Osteocyte (in vitro differentiated cells): Measurements from ENCODE around the gene SAP30. TPM values are rescaled to one million over a fixed set of nuclear protein-coding genes. Genes with fewer than 3 reads are reported as not detected.

Source experiments
- DNase-seq: peaks from one replicate; pipeline ENCODE4 v3.0.0; 2021; ENCODE audit warnings: mixed read lengths; ENCODE audit not compliant: unreplicated experiment; ENCODE audit errors: extremely low spot score
- H3K27ac Mint-ChIP-seq: one replicate; pipeline ENCODE4 v1.8.0; 2021; ENCODE audit warnings: mild to moderate bottlenecking, mixed read lengths; ENCODE audit not compliant: unreplicated experiment
- H3K27me3 Mint-ChIP-seq: one replicate; pipeline ENCODE4 v1.8.0; 2021; ENCODE audit warnings: mixed read lengths; ENCODE audit not compliant: unreplicated experiment
- H3K36me3 Mint-ChIP-seq: one replicate; pipeline ENCODE4 v1.8.0; 2021; ENCODE audit warnings: mixed read lengths; ENCODE audit not compliant: unreplicated experiment
- H3K4me1 Mint-ChIP-seq: one replicate; pipeline ENCODE4 v1.8.0; 2021; ENCODE audit warnings: mixed read lengths; ENCODE audit not compliant: unreplicated experiment
- H3K4me3 Mint-ChIP-seq: one replicate; pipeline ENCODE4 v1.8.0; 2021; ENCODE audit warnings: mild to moderate bottlenecking, moderate library complexity, mixed read lengths; ENCODE audit not compliant: unreplicated experiment
- H3K9me3 Mint-ChIP-seq: one replicate; pipeline ENCODE4 v1.8.0; 2021; ENCODE audit warnings: mixed read lengths; ENCODE audit not compliant: unreplicated experiment
- long read RNA-seq: library from polyadenylated mRNA; unstranded; transcript quantifications from one replicate; pipeline ENCODE4 v2.0.0, GENCODE V29; 2021
- total RNA-seq: library from RNA; stranded (reverse); gene quantifications from 2 replicates; pipeline ENCODE4 v1.2.1, GENCODE V29; 2021
- TF ChIP-seq, protein P1 (sequence below): fragments of 200-600 bp; sonication (generic); IDR thresholded peaks from 2 replicates; pipeline ENCODE4 v1.5.0; 2021; ENCODE audit warnings: antibody characterized with exemption, mild to moderate bottlenecking, moderate library complexity

The SAP30 gene, protein sequence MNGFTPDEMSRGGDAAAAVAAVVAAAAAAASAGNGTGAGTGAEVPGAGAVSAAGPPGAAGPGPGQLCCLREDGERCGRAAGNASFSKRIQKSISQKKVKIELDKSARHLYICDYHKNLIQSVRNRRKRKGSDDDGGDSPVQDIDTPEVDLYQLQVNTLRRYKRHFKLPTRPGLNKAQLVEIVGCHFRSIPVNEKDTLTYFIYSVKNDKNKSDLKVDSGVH
- total RNA-seq = 21.8 and 22.8 TPM in 2 replicates
- long read RNA-seq, partial matches to known transcripts = 0 of 2 reads
- long read RNA-seq, other reads (novel, unspliced or antisense) = 2 of 2 reads

- peak within 1 kb of the TSS; percentile 99 for H3K27ac Mint-ChIP-seq
- H3K27me3 Mint-ChIP-seq = no peaks in the 10 kb centered on the region
- no peaks in the 10 kb centered on the region for H3K9me3 Mint-ChIP-seq
- DNase-seq = peak; percentile 99
- H3K4me3 Mint-ChIP-seq = peak within 1 kb of the TSS; percentile 100
- peaks cover 2% of the 10 kb centered on the region for H3K36me3 Mint-ChIP-seq
- H3K4me1 Mint-ChIP-seq = peaks cover 20% of the 10 kb centered on the region
- TF ChIP-seq, protein P1, sequence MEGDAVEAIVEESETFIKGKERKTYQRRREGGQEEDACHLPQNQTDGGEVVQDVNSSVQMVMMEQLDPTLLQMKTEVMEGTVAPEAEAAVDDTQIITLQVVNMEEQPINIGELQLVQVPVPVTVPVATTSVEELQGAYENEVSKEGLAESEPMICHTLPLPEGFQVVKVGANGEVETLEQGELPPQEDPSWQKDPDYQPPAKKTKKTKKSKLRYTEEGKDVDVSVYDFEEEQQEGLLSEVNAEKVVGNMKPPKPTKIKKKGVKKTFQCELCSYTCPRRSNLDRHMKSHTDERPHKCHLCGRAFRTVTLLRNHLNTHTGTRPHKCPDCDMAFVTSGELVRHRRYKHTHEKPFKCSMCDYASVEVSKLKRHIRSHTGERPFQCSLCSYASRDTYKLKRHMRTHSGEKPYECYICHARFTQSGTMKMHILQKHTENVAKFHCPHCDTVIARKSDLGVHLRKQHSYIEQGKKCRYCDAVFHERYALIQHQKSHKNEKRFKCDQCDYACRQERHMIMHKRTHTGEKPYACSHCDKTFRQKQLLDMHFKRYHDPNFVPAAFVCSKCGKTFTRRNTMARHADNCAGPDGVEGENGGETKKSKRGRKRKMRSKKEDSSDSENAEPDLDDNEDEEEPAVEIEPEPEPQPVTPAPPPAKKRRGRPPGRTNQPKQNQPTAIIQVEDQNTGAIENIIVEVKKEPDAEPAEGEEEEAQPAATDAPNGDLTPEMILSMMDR = no peak
Observed at GRCh38 chr4:173370477-173371291, at the start of gene SAP30. Gene SAP30 (plus strand): TSS chr4:173370954. CDS start chr4:173371183, 229 bp downstream.

DNA sequence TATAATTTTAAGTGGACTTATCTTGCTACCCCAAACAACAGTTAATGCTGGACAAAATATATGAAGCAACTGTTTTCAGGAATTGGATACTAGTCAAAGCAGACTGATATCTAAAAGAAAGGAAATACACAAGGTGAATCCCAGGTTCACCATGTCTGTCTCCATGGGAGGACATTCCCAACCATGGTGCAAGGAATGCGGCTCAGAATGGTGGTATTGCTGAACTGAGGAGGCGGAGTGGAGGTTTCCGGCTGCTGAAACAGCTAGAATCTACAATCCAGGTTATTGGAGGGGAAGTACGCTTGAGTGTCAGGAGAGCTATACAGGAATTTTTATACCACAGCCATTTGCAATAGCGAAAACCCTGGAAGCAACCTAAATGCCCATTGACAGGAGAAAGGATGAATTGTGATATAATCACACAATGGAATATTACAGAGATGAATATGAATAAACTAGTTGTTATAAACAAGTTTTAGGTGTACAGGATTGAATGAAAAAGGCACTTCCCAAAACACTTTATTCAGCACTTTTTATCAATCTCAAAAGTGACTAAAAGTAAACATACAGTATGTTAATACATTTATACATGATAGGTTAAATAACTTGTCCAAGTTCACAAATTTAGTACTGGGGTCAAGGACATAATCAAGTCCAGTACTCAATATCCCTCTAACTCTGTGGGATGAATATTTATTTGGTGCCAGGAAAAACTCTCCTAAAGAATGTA lies 45.6 kb upstream of the SAP30 start:
- peaks cover 15% of the 10 kb centered on the region for H3K36me3 Mint-ChIP-seq
- TF ChIP-seq, protein P1 = no peak
- no peaks in the 10 kb centered on the region for H3K27me3 Mint-ChIP-seq
- H3K4me1 Mint-ChIP-seq = peaks cover 6% of the 10 kb centered on the region
- no peak overlapping the region for H3K27ac Mint-ChIP-seq
- H3K9me3 Mint-ChIP-seq = no peaks in the 10 kb centered on the region
- no peak for DNase-seq
- no peak overlapping the region for H3K4me3 Mint-ChIP-seq

DNA sequence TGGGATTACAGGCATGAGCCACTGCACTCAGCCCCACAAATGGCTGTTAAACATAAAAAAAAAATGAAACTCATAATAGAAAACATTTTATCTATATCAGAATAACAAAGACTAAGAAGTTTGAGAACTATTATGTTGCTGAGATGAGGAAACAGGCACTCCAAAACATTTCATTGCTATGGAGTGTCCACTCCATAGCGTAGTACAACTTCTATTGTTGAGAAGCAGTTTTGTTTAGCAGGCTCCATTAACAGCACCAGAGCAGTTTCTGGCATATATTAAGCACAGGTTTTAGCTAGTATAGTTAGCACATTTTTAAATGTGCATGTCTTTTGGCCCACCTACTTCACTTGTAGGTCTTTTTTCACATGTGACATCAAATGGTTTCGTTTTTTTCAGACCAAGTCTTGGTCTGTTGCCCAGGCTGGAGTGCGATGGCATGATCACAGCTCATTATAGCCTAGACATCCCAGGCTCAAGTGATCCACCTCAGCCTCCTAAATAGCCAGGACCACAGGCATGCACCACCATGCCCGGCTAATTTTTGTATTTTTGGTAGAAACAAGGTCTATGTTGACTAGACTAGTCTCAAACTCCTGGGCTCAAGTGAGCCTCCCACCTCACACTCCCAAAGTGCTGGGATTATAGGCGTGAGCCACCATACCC lies 42.4 kb upstream of the SAP30 start:
- H3K4me3 Mint-ChIP-seq = no peak overlapping the region
- H3K27me3 Mint-ChIP-seq = no peaks in the 10 kb centered on the region
- H3K9me3 Mint-ChIP-seq = no peaks in the 10 kb centered on the region
- H3K4me1 Mint-ChIP-seq = peaks cover 30% of the 10 kb centered on the region
- H3K36me3 Mint-ChIP-seq = peaks cover 23% of the 10 kb centered on the region
- no peak overlapping the region for H3K27ac Mint-ChIP-seq
- no peak for DNase-seq
- TF ChIP-seq, protein P1 = no peak

DNA sequence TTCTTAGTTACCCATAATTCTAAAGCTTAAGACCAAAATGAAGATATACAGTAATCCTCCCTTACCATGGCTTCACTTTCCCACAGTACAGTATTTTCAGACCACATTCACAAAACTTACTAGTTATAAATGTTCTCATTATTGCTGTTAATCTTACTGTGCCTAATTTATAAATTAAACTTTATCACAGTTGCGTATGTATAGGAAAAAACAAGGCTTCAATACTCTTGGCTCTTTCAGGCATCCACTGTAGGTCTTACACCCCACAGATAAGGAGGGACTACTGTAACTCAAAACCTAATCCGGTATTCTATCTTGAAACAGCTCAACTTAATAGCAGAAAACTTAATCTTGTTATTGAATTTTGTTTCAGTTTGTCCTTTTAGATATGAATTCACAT lies 40.2 kb upstream of the SAP30 start:
- H3K4me1 Mint-ChIP-seq = peaks cover 31% of the 10 kb centered on the region
- H3K4me3 Mint-ChIP-seq = no peak overlapping the region
- no peaks in the 10 kb centered on the region for H3K27me3 Mint-ChIP-seq
- H3K27ac Mint-ChIP-seq = no peak overlapping the region
- TF ChIP-seq, protein P1 = no peak
- no peaks in the 10 kb centered on the region for H3K9me3 Mint-ChIP-seq
- DNase-seq = no peak
- peaks cover 19% of the 10 kb centered on the region for H3K36me3 Mint-ChIP-seq
